GM21737 (cell line): ENCODE data around the gene ZC3H8.

ENCODE experiments used
- ATAC-seq: cut with Tn5 transposase; IDR thresholded peaks from one replicate; pipeline ENCODE4 v1.9.1; 2021; ENCODE audit warnings: mild to moderate bottlenecking, moderate library complexity; ENCODE audit not compliant: unreplicated experiment

ZC3H8 gene

GRCh38 chr2:112166806-112167499 lies 87.9 kb downstream of the ZC3H8 start:
- no peak for ATAC-seq

- ATAC-seq: no peak
Observed at GRCh38 chr2:112165296-112165695, 89.5 kb downstream of the ZC3H8 start.

GRCh38 chr2:112164876-112165275 lies 90.0 kb downstream of the ZC3H8 start:
- no peak for ATAC-seq

- ATAC-seq: no peak
Observed at GRCh38 chr2:112163541-112163981, 91.3 kb downstream of the ZC3H8 start.

DNA sequence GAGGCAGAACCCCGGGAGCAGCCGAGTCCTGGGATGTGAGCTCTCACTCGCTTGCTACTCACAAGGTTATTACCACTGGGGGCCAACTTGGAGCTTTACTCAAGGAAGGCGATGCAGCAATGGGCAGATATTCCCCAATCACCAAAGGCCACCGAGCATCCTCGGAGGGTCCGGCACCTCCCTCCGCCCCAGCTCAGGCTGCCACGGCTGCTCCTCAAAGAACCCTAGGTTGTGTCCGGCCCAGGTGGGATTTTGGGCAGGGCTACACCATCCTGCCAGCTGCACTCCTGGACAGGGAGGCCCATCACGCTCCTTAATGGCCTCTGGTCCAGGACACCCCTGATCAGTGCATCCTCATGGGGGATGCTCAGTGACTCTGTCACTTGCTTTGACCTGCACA lies 91.9 kb downstream of the ZC3H8 start:
- no peak for ATAC-seq

DNA sequence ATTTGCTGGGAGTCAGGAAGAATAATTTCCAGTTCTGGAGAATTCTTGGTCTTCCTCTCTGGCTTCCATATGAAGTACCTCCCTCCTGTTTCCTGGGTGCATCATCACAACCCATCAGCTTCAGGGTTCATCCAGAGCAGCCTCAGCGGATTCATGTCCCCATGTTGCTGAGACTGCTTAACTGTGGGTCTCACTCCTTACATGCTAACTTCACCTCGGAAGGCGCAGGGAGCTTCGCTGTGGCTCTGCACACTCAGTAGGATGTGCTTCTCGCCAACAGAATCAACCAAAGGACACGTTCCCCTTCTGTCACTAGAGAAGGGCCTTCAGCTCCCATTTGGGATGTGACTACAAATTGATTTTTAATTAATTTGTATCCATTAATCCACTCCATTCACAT lies 92.5 kb downstream of the ZC3H8 start:
- ATAC-seq: no peak
